Hepatocyte (in vitro differentiated cells): ENCODE results near the gene CCR2. TPM values are rescaled to one million over a fixed set of nuclear protein-coding genes. Genes with fewer than 3 reads are reported as not detected.

ENCODE experiments used
- DNase-seq: peaks from one replicate; pipeline ENCODE4 v3.0.0-alpha.2; 2016; ENCODE audit warnings: low spot score
- H2AFZ ChIP-seq: fragments of 200-600 bp; sonication (generic); 2 replicates; pipeline ENCODE4 v1.6.0; 2016; ENCODE audit warnings: antibody characterized with exemption, mild to moderate bottlenecking
- H3K27ac ChIP-seq: fragments of 200-600 bp; sonication (generic); 2 replicates; pipeline ENCODE4 v1.5.1; 2016; ENCODE audit warnings: mild to moderate bottlenecking
- H3K27me3 ChIP-seq: fragments of 200-600 bp; sonication (generic); 2 replicates; pipeline ENCODE4 v1.6.1; 2016
- H3K36me3 ChIP-seq: fragments of 200-600 bp; sonication (generic); replicated peaks from 2 replicates; pipeline ENCODE4 v1.5.1; 2016; ENCODE audit warnings: low read depth; ENCODE audit not compliant: insufficient read depth
- H3K4me1 ChIP-seq: fragments of 200-600 bp; sonication (generic); 2 replicates; pipeline ENCODE4 v1.5.1; 2016; ENCODE audit warnings: mild to moderate bottlenecking, moderate library complexity; ENCODE audit not compliant: insufficient read depth
- H3K4me2 ChIP-seq: fragments of 200-600 bp; sonication (generic); 2 replicates; pipeline ENCODE4 v1.6.0; 2016
- H3K4me3 ChIP-seq: fragments of 200-600 bp; sonication (generic); 2 replicates; pipeline ENCODE4 v1.5.1; 2016; ENCODE audit warnings: mild to moderate bottlenecking
- H3K79me2 ChIP-seq: fragments of 200-600 bp; sonication (generic); 2 replicates; pipeline ENCODE4 v1.6.0; 2017; ENCODE audit warnings: mild to moderate bottlenecking
- H3K9me2 ChIP-seq: fragments of 200-600 bp; sonication (generic); replicated peaks from 2 replicates; pipeline ENCODE4 v1.6.0; 2017; ENCODE audit warnings: mild to moderate bottlenecking; ENCODE audit not compliant: insufficient read depth
- H3K9me3 ChIP-seq: fragments of 200-600 bp; sonication (generic); 2 replicates; pipeline ENCODE4 v1.5.1; 2016; ENCODE audit warnings: low read depth, mild to moderate bottlenecking
- H4K20me1 ChIP-seq: fragments of 200-600 bp; sonication (generic); 2 replicates; pipeline ENCODE4 v1.6.0; 2016; ENCODE audit warnings: mild to moderate bottlenecking; ENCODE audit not compliant: insufficient read depth, poor library complexity, severe bottlenecking
- EZH2 ChIP-seq: fragments of 200-600 bp; sonication (generic); IDR thresholded peaks from 2 replicates; pipeline ENCODE4 v1.6.1; 2016; ENCODE audit warnings: antibody characterized with exemption, mild to moderate bottlenecking, borderline replicate concordance
- EZH2phosphoT487 ChIP-seq: fragments of 200-600 bp; sonication (generic); IDR thresholded peaks from one replicate; pipeline ENCODE4 v1.6.1; 2018; ENCODE audit warnings: antibody characterized with exemption, mild to moderate bottlenecking, low read depth, moderate library complexity; ENCODE audit not compliant: unreplicated experiment, severe bottlenecking
- WGBS: methylation state at CpG from one replicate; pipeline ENCODE4 v1.1.6; 2016; ENCODE audit warnings: low lambda C conversion rate; ENCODE audit errors: missing lambda C conversion rate; 5-methylcytosine and 5-hydroxymethylcytosine counted together
- polyA plus RNA-seq: library from polyadenylated mRNA; unstranded; fragments of >200 nt; fragmentation: Nextera tagmentation; extraction: Ambion mirVana; gene quantifications from 2 replicates; pipeline ENCODE4 v1.2.1, GENCODE V29; 2016
- total RNA-seq: library from RNA; depleted of rRNA; stranded (reverse); fragments of >200 nt; gene quantifications from 2 replicates; pipeline ENCODE4 v1.2.3, GENCODE V29; 2014
- TF ChIP-seq, protein P1 (sequence below): fragments of 200-600 bp; sonication (generic); IDR thresholded peaks from 2 replicates; pipeline ENCODE4 v1.5.1; 2016; ENCODE audit warnings: antibody characterized with exemption, mild to moderate bottlenecking; ENCODE audit not compliant: poor library complexity

Gene CCR2
- total and polyA plus RNA-seq, 2 experiments from 2014 or later = 0.23 TPM; not detected in 1

DNA sequence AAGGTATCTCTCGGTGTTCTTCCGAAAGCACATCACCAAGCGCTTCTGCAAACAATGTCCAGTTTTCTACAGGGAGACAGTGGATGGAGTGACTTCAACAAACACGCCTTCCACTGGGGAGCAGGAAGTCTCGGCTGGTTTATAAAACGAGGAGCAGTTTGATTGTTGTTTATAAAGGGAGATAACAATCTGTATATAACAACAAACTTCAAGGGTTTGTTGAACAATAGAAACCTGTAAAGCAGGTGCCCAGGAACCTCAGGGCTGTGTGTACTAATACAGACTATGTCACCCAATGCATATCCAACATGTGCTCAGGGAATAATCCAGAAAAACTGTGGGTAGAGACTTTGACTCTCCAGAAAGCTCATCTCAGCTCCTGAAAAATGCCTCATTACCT, 4.6 kb downstream of the CCR2 start:
- no peaks in the 10 kb centered on the region for H3K27me3 ChIP-seq
- no peak for DNase-seq
- TF ChIP-seq EZH2 (no peak), EZH2phosphoT487 (no peak)
- TF ChIP-seq, protein P1, sequence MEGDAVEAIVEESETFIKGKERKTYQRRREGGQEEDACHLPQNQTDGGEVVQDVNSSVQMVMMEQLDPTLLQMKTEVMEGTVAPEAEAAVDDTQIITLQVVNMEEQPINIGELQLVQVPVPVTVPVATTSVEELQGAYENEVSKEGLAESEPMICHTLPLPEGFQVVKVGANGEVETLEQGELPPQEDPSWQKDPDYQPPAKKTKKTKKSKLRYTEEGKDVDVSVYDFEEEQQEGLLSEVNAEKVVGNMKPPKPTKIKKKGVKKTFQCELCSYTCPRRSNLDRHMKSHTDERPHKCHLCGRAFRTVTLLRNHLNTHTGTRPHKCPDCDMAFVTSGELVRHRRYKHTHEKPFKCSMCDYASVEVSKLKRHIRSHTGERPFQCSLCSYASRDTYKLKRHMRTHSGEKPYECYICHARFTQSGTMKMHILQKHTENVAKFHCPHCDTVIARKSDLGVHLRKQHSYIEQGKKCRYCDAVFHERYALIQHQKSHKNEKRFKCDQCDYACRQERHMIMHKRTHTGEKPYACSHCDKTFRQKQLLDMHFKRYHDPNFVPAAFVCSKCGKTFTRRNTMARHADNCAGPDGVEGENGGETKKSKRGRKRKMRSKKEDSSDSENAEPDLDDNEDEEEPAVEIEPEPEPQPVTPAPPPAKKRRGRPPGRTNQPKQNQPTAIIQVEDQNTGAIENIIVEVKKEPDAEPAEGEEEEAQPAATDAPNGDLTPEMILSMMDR = no peak
- 76% methylated on average over 6 of the region's 6 CpGs for WGBS
- H3K4me2 ChIP-seq = no peak overlapping the region
- H3K27ac ChIP-seq = no peak overlapping the region
- no peaks in the 10 kb centered on the region for H3K79me2 ChIP-seq
- H3K9me2 ChIP-seq = no peaks in the 10 kb centered on the region
- no peaks in the 10 kb centered on the region for H3K9me3 ChIP-seq
- H3K4me3 ChIP-seq = no peak overlapping the region
- no peak overlapping the region for H2AFZ ChIP-seq
- H3K36me3 ChIP-seq = no peaks in the 10 kb centered on the region
- H4K20me1 ChIP-seq = no peaks in the 10 kb centered on the region
- H3K4me1 ChIP-seq = peaks cover 10% of the 10 kb centered on the region

- H2AFZ ChIP-seq = no peak overlapping the region
- no peak for DNase-seq
- no peaks in the 10 kb centered on the region for H3K9me3 ChIP-seq
- H3K4me1 ChIP-seq = peaks cover 3% of the 10 kb centered on the region
- H3K4me2 ChIP-seq = no peak overlapping the region
- H3K27me3 ChIP-seq = peaks cover 5% of the 10 kb centered on the region
- H4K20me1 ChIP-seq = no peaks in the 10 kb centered on the region
- no peaks in the 10 kb centered on the region for H3K79me2 ChIP-seq
- WGBS = 80% methylated on average over 11 of the region's 11 CpGs
- TF ChIP-seq EZH2phosphoT487 (no peak), EZH2 (no peak)
- TF ChIP-seq, protein P1 = no peak
- no peaks in the 10 kb centered on the region for H3K9me2 ChIP-seq
- no peak overlapping the region for H3K27ac ChIP-seq
- H3K4me3 ChIP-seq = no peak overlapping the region
- no peaks in the 10 kb centered on the region for H3K36me3 ChIP-seq
Observed at GRCh38 chr3:46359733-46360493, 6.0 kb downstream of the CCR2 start.

DNA sequence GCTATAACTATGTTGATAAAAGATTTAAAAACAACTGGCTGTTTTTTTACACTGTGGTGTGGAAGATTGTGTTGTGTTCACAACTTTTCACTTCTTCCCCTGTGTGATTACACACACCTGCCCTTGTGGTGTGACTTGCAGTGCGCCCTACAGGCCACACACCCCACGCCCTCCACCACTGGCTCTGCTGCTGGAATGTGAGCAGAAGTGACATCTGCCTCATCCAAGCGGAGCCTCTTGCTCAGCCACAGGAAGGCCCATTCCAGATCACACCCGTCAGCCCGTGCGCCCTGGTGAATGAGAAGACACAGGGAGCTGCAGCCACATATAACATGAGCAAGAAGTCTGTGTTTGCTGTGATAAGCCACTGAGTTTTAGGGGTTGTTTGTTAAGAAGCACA, 7.0 kb downstream of the CCR2 start:
- WGBS = 54% methylated on average over 6 of the region's 6 CpGs
- Histone ChIP-seq H3K4me3 (no peak overlapping the region), H3K27me3 (peaks cover 5% of the 10 kb centered on the region), H3K9me3 (no peaks in the 10 kb centered on the region), H3K27ac (no peak overlapping the region), H3K36me3 (no peaks in the 10 kb centered on the region), H3K4me2 (no peak overlapping the region), H2AFZ (no peak overlapping the region), H4K20me1 (no peaks in the 10 kb centered on the region), H3K79me2 (no peaks in the 10 kb centered on the region), H3K9me2 (no peaks in the 10 kb centered on the region), H3K4me1 (peaks cover 3% of the 10 kb centered on the region)
- no peak for DNase-seq
- TF ChIP-seq EZH2phosphoT487 (no peak), EZH2 (no peak)
- TF ChIP-seq, protein P1 = no peak
